SU-DHL-6 (cell line): ENCODE data around the gene LCORL.
A peak's percentile ranks its signal among the peaks of the same experiment; 100 is the strongest.

Source experiments
- H2AFZ ChIP-seq: fragments of 200-600 bp; sonication (generic); 2 replicates; pipeline ENCODE4 v1.6.1; 2014; ENCODE audit warnings: low read depth, mild to moderate bottlenecking, moderate library complexity, mixed read lengths, antibody characterized with exemption, low read length; ENCODE audit not compliant: severe bottlenecking
- H3F3A ChIP-seq: fragments of 200-600 bp; shearing (Covaris generic); 2 replicates; pipeline ENCODE4 v1.6.0; 2016; ENCODE audit warnings: antibody characterized with exemption, mild to moderate bottlenecking; ENCODE audit not compliant: insufficient read depth
- H3K27ac ChIP-seq: fragments of 200-600 bp; sonication (generic); 2 replicates; pipeline ENCODE4 v1.5.1; 2016; ENCODE audit warnings: low read depth, mild to moderate bottlenecking, low read length, moderate library complexity, mixed read lengths
- H3K27me3 ChIP-seq: fragments of 200-600 bp; sonication (generic), shearing (Covaris generic); 2 replicates; pipeline ENCODE4 v1.6.0; 2014; ENCODE audit warnings: mild to moderate bottlenecking, low read length
- H3K36me3 ChIP-seq: fragments of 200-600 bp; sonication (generic); 2 replicates; pipeline ENCODE4 v1.6.1; 2014; ENCODE audit warnings: mild to moderate bottlenecking, low read length, mixed read lengths
- H3K4me2 ChIP-seq: fragments of 300-600, 200-600 bp; shearing (Covaris generic), sonication (generic); 2 replicates; pipeline ENCODE4 v1.6.0; 2014; ENCODE audit warnings: low read length, low read depth, mild to moderate bottlenecking; ENCODE audit not compliant: poor library complexity, severe bottlenecking
- H3K4me3 ChIP-seq: fragments of 200-600 bp; sonication (generic); 2 replicates; pipeline ENCODE4 v1.5.1; 2014; ENCODE audit warnings: antibody characterized with exemption, low read length, mild to moderate bottlenecking, mixed read lengths; ENCODE audit not compliant: insufficient read depth, poor library complexity, severe bottlenecking
- H3K79me2 ChIP-seq: fragments of 200-600 bp; sonication (generic); 2 replicates; pipeline ENCODE4 v1.6.1; 2014; ENCODE audit warnings: mild to moderate bottlenecking, low read length, moderate library complexity; ENCODE audit not compliant: insufficient read depth
- H3K9ac ChIP-seq: fragments of 200-600 bp; sonication (generic); 2 replicates; pipeline ENCODE4 v1.7.0; 2014; ENCODE audit warnings: mild to moderate bottlenecking, low read length
- H3K9me2 ChIP-seq: fragments of 200-600 bp; sonication (generic); replicated peaks from 2 replicates; pipeline ENCODE4 v1.6.1; 2014; ENCODE audit warnings: low read length; ENCODE audit not compliant: insufficient read depth
- H3K9me3 ChIP-seq: fragments of 200-600 bp; sonication (generic); 2 replicates; pipeline ENCODE4 v1.6.1; 2014; ENCODE audit warnings: low read length, mixed read lengths; ENCODE audit not compliant: insufficient read depth
- H4K20me1 ChIP-seq: fragments of 200-600 bp; sonication (generic); 2 replicates; pipeline ENCODE4 v1.6.1; 2014; ENCODE audit warnings: low read depth, mild to moderate bottlenecking, antibody characterized with exemption, low read length, moderate library complexity, mixed read lengths
- EZH2phosphoT487 ChIP-seq: fragments of 200-600 bp; sonication (generic), shearing (Covaris generic); conservative IDR thresholded peaks from 2 replicates; pipeline ENCODE4 v1.6.1; 2018; ENCODE audit warnings: mild to moderate bottlenecking, antibody characterized with exemption, low read length, moderate library complexity, mixed read lengths
- TF ChIP-seq, protein P1 (sequence below): fragments of 200-600 bp; sonication (generic); IDR thresholded peaks from one replicate; pipeline ENCODE4 v1.5.1; 2017; ENCODE audit warnings: antibody characterized with exemption, mild to moderate bottlenecking, low read length, moderate library complexity; ENCODE audit not compliant: insufficient read depth, poor library complexity, severe bottlenecking

LCORL gene

GRCh38 chr4:18022572-18023050 is 1.1 kb upstream of the LCORL start:
- no peak overlapping the region for H3K27ac ChIP-seq

DNA sequence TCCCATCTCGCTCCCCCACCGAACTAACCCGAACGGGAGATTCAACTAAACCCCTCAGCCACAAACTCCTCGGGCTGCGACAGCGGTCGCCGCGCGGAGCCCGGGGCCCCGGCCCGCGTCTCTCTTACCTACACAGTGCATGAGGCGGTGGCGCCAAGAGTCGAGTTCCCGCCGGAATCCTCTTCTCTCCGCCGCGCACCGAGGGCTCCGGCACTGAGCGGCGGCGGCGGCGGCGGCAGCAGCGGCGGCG is 160 bp downstream of the LCORL start:
- Histone ChIP-seq H3K79me2 (peaks cover 44% of the 10 kb centered on the region), H2AFZ (peak overlapping the region; percentile 87), H3K9ac (peak overlapping the region; percentile 93), H4K20me1 (peaks cover 41% of the 10 kb centered on the region), H3K4me3 (peak overlapping the region; percentile 81), H3K4me2 (peak overlapping the region; percentile 95), H3K27ac (peak overlapping the region; percentile 72), H3K36me3 (no peaks in the 10 kb centered on the region), H3F3A (0 out of 2 replicates have a peak, but pooled peaks cover 3% of the 10 kb centered on the region), H3K9me3 (no peaks in the 10 kb centered on the region), H3K9me2 (no peaks in the 10 kb centered on the region), H3K27me3 (no peaks in the 10 kb centered on the region)
- no peak for TF ChIP-seq EZH2phosphoT487
- TF ChIP-seq, protein P1, sequence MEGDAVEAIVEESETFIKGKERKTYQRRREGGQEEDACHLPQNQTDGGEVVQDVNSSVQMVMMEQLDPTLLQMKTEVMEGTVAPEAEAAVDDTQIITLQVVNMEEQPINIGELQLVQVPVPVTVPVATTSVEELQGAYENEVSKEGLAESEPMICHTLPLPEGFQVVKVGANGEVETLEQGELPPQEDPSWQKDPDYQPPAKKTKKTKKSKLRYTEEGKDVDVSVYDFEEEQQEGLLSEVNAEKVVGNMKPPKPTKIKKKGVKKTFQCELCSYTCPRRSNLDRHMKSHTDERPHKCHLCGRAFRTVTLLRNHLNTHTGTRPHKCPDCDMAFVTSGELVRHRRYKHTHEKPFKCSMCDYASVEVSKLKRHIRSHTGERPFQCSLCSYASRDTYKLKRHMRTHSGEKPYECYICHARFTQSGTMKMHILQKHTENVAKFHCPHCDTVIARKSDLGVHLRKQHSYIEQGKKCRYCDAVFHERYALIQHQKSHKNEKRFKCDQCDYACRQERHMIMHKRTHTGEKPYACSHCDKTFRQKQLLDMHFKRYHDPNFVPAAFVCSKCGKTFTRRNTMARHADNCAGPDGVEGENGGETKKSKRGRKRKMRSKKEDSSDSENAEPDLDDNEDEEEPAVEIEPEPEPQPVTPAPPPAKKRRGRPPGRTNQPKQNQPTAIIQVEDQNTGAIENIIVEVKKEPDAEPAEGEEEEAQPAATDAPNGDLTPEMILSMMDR, result no peak

More at GRCh38 chr4:18022572-18023050, 1.1 kb upstream of the LCORL start:
- Histone ChIP-seq H3K9ac (peak overlapping the region; percentile 93), H3K27me3 (no peaks in the 10 kb centered on the region), H3K4me2 (peak overlapping the region; percentile 95), H3K9me3 (no peaks in the 10 kb centered on the region), H3K79me2 (peaks cover 31% of the 10 kb centered on the region), H4K20me1 (peaks cover 29% of the 10 kb centered on the region), H3K4me3 (peak overlapping the region; percentile 81), H3F3A (0 out of 2 replicates have a peak, but pooled peaks cover 3% of the 10 kb centered on the region), H3K9me2 (no peaks in the 10 kb centered on the region), H3K36me3 (no peaks in the 10 kb centered on the region), H2AFZ (peak overlapping the region; percentile 95)
- TF ChIP-seq, protein P1, result no peak
- no peak for TF ChIP-seq EZH2phosphoT487

GRCh38 chr4:18020671-18021469 is 685 bp downstream of the LCORL start:
- H3K9ac ChIP-seq, result peak overlapping the region; percentile 93
- H3K4me2 ChIP-seq, result peak overlapping the region; percentile 95
- H3K79me2 ChIP-seq, result peaks cover 49% of the 10 kb centered on the region
- peaks cover 46% of the 10 kb centered on the region for H4K20me1 ChIP-seq
- H3F3A ChIP-seq, result 0 out of 2 replicates have a peak, but pooled peaks cover 3% of the 10 kb centered on the region
- peak overlapping the region; percentile 87 for H2AFZ ChIP-seq
- H3K9me2 ChIP-seq, result no peaks in the 10 kb centered on the region
- H3K36me3 ChIP-seq, result no peaks in the 10 kb centered on the region
- H3K4me3 ChIP-seq, result peak overlapping the region; percentile 81
- H3K27ac ChIP-seq, result peak overlapping the region; percentile 72
- H3K27me3 ChIP-seq, result no peaks in the 10 kb centered on the region
- no peaks in the 10 kb centered on the region for H3K9me3 ChIP-seq
- no peak for TF ChIP-seq EZH2phosphoT487
- TF ChIP-seq, protein P1, result no peak
